ENCODE measurements around the gene PLAAT3. TPM values are rescaled to one million over a fixed set of nuclear protein-coding genes. Genes with fewer than 3 reads are reported as not detected.

The PLAAT3 gene
- polyA plus RNA-seq, 1 donor from 2014 or later: not detected

DNA sequence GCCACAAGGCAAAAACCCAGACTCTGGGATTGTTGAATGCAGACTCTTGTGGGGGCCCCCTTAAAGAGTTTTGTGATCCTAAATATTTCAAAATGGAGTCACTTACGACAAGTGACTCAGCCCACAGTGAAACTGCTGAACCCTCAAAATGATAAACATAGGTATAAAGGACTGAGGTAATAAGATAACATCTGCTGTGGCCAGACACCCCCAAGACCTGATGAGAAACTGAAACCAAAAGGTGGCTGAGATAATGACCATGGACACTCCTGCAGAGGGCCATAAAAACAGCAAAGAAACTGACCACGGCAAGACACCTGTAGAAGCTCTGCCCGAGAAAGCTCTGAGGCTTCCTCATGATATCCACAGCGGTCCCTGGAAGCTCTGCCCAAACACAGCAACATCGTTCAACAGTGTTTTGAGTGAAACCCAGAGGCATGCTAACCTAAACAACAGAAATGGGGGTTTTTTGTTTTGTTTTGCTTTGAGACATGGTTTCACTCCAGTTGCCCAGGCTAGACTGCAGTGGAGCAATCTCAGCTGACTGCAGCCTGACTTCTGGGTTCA, 79.3 kb downstream of the PLAAT3 start:
- Histone ChIP-seq H3K9me3 (ENCODE audit: low read length) (no peaks in the 10 kb centered on the region), H3K4me2 (ENCODE audit: low read length) (no peak overlapping the region), H3F3A (ENCODE audit: insufficient read depth, low read length, poor library complexity, severe bottlenecking) (no peaks in the 10 kb centered on the region), H3K79me2 (replicated peaks; ENCODE audit: insufficient read depth, low read length) (no peaks in the 10 kb centered on the region), H3K9ac (ENCODE audit: low read length) (no peak overlapping the region), H3K27ac (ENCODE audit: low read length) (no peak overlapping the region), H4K20me1 (ENCODE audit: insufficient read depth) (no peaks in the 10 kb centered on the region), H2AFZ (ENCODE audit: low read depth, low read length) (no peak overlapping the region), H3K4me3 (ENCODE audit: low read length) (no peak overlapping the region), H3K36me3 (ENCODE audit: insufficient read depth, low read length) (no peaks in the 10 kb centered on the region), H3K27me3 (ENCODE audit: insufficient read depth, low read depth, low read length) (peaks cover under 1% of the 10 kb centered on the region), H3K9me2 (ENCODE audit: insufficient read depth, low read length) (no peaks in the 10 kb centered on the region)
- TF ChIP-seq, protein P1, sequence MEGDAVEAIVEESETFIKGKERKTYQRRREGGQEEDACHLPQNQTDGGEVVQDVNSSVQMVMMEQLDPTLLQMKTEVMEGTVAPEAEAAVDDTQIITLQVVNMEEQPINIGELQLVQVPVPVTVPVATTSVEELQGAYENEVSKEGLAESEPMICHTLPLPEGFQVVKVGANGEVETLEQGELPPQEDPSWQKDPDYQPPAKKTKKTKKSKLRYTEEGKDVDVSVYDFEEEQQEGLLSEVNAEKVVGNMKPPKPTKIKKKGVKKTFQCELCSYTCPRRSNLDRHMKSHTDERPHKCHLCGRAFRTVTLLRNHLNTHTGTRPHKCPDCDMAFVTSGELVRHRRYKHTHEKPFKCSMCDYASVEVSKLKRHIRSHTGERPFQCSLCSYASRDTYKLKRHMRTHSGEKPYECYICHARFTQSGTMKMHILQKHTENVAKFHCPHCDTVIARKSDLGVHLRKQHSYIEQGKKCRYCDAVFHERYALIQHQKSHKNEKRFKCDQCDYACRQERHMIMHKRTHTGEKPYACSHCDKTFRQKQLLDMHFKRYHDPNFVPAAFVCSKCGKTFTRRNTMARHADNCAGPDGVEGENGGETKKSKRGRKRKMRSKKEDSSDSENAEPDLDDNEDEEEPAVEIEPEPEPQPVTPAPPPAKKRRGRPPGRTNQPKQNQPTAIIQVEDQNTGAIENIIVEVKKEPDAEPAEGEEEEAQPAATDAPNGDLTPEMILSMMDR (IDR thresholded peaks at IDR 0.05; ENCODE audit: poor library complexity, severe bottlenecking): no peak
- TF ChIP-seq POLR2AphosphoS5 (IDR thresholded peaks at IDR 0.05): no peak
- no peak for TF ChIP-seq EZH2 (IDR thresholded peaks at IDR 0.05; ENCODE audit: borderline replicate concordance, insufficient read depth, low read length, poor library complexity, severe bottlenecking)
- no peak for TF ChIP-seq MXI1 (conservative IDR thresholded peaks at IDR 0.05; ENCODE audit: poor library complexity, severe bottlenecking)
- TF ChIP-seq SMC3 (conservative IDR thresholded peaks at IDR 0.05; ENCODE audit: poor library complexity): no peak
- no peak for TF ChIP-seq EP300 (conservative IDR thresholded peaks at IDR 0.05; ENCODE audit: poor library complexity, severe bottlenecking)
- TF ChIP-seq, protein P2, sequence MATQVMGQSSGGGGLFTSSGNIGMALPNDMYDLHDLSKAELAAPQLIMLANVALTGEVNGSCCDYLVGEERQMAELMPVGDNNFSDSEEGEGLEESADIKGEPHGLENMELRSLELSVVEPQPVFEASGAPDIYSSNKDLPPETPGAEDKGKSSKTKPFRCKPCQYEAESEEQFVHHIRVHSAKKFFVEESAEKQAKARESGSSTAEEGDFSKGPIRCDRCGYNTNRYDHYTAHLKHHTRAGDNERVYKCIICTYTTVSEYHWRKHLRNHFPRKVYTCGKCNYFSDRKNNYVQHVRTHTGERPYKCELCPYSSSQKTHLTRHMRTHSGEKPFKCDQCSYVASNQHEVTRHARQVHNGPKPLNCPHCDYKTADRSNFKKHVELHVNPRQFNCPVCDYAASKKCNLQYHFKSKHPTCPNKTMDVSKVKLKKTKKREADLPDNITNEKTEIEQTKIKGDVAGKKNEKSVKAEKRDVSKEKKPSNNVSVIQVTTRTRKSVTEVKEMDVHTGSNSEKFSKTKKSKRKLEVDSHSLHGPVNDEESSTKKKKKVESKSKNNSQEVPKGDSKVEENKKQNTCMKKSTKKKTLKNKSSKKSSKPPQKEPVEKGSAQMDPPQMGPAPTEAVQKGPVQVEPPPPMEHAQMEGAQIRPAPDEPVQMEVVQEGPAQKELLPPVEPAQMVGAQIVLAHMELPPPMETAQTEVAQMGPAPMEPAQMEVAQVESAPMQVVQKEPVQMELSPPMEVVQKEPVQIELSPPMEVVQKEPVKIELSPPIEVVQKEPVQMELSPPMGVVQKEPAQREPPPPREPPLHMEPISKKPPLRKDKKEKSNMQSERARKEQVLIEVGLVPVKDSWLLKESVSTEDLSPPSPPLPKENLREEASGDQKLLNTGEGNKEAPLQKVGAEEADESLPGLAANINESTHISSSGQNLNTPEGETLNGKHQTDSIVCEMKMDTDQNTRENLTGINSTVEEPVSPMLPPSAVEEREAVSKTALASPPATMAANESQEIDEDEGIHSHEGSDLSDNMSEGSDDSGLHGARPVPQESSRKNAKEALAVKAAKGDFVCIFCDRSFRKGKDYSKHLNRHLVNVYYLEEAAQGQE (IDR thresholded peaks at IDR 0.05; ENCODE audit: borderline replicate concordance): no peak
- TF ChIP-seq TAF1 (IDR thresholded peaks at IDR 0.05; ENCODE audit: low read depth): no peak
- TF ChIP-seq RAD21 (conservative IDR thresholded peaks at IDR 0.05): no peak

DNA sequence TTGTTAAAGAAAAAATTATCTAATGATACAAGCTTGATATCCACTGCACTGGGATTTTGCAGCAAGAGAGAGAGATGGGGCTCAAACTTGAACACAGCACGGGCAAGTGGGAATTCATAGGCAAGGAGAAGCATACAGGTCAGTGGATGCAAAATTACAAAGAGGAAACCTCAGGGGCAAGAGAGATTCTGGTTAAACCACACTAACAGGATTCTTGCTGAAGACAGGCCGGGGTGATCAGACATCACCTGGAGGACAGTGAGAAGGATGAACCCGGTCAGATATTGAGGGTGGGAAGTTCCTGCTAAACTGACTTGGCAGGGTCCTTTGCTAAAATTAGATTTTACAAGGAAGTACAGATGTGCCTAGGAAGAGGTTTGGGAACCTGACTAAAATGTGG, 80.2 kb downstream of the PLAAT3 start:
- TF ChIP-seq EZH2 (IDR thresholded peaks at IDR 0.05; ENCODE audit: borderline replicate concordance, insufficient read depth, low read length, poor library complexity, severe bottlenecking): no peak
- TF ChIP-seq, protein P2 (IDR thresholded peaks at IDR 0.05; ENCODE audit: borderline replicate concordance): no peak
- TF ChIP-seq TAF1 (IDR thresholded peaks at IDR 0.05; ENCODE audit: low read depth): no peak
- TF ChIP-seq RAD21 (conservative IDR thresholded peaks at IDR 0.05): no peak
- no peak for TF ChIP-seq POLR2AphosphoS5 (IDR thresholded peaks at IDR 0.05)
- no peak for TF ChIP-seq EP300 (conservative IDR thresholded peaks at IDR 0.05; ENCODE audit: poor library complexity, severe bottlenecking)
- TF ChIP-seq MXI1 (conservative IDR thresholded peaks at IDR 0.05; ENCODE audit: poor library complexity, severe bottlenecking): no peak
- no peak for TF ChIP-seq SMC3 (conservative IDR thresholded peaks at IDR 0.05; ENCODE audit: poor library complexity)
- TF ChIP-seq, protein P1 (IDR thresholded peaks at IDR 0.05; ENCODE audit: poor library complexity, severe bottlenecking): no peak
- Histone ChIP-seq H3K79me2 (replicated peaks; ENCODE audit: insufficient read depth, low read length) (no peaks in the 10 kb centered on the region), H3K36me3 (ENCODE audit: insufficient read depth, low read length) (no peaks in the 10 kb centered on the region), H3K9me3 (ENCODE audit: low read length) (no peaks in the 10 kb centered on the region), H3F3A (ENCODE audit: insufficient read depth, low read length, poor library complexity, severe bottlenecking) (no peaks in the 10 kb centered on the region), H3K9ac (ENCODE audit: low read length) (no peak overlapping the region), H3K27ac (ENCODE audit: low read length) (no peak overlapping the region), H3K4me2 (ENCODE audit: low read length) (no peak overlapping the region), H4K20me1 (ENCODE audit: insufficient read depth) (no peaks in the 10 kb centered on the region), H3K27me3 (ENCODE audit: insufficient read depth, low read depth, low read length) (peaks cover 7% of the 10 kb centered on the region), H2AFZ (ENCODE audit: low read depth, low read length) (no peak overlapping the region), H3K4me3 (ENCODE audit: low read length) (no peak overlapping the region), H3K9me2 (ENCODE audit: insufficient read depth, low read length) (no peaks in the 10 kb centered on the region)

All from neural cell (in vitro differentiated cells).